Colon (tissue), 2 donors: Measurements from ENCODE around the gene MAP3K15.
"Not testable (repeated sequence)": the region's sequence is repeated elsewhere in the genome, so short reads cannot be mapped to it uniquely, and the experiment has no call there.

Source experiments
- FAIRE-seq: peaks from 2 replicates; lab custom pipeline; 2012; peaks lifted over from hg19 to GRCh38; lab: Jason Lieb, UNC
- donor health status: control.
- donor health status: control.

The MAP3K15 gene

DNA sequence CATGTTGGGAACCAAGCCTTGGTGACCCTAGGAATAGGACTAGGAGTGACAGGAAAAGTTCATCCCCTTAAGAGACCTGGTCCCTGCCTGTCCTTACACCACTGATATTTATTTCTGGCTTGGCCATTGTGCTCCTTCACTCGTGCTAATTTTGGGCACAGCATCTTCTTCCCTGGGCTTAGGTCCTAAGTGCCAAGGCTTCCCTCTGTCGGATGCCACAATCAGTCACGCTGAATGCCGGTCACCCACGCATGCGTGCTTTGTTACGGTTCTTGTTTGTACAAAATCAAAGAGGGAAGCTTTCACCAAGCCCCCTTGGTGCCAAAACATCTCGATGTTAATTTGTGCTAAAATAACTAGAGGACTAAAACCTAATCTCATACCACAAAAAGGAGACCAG is 17.4 kb upstream of the MAP3K15 start:
- no peak for FAIRE-seq

DNA sequence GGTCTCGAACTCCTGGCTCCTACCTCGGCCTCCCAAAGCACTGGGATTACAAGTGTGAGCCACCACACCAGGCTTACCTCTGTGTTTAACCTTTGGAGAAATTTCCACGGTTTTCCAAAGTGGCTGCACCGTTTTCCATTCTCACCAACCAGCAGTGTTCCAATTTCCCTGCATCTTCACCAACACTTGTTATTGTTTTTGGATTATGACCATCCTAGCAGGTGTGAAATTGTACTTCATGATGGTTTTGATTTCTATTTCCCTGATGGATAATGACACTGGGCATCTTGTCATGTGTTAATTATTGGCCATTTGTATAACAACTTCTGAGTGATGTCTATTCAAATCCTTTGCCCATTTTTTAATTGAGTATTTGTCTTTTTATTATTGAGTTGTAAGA is 2.7 kb upstream of the MAP3K15 start:
- no peak for FAIRE-seq

DNA sequence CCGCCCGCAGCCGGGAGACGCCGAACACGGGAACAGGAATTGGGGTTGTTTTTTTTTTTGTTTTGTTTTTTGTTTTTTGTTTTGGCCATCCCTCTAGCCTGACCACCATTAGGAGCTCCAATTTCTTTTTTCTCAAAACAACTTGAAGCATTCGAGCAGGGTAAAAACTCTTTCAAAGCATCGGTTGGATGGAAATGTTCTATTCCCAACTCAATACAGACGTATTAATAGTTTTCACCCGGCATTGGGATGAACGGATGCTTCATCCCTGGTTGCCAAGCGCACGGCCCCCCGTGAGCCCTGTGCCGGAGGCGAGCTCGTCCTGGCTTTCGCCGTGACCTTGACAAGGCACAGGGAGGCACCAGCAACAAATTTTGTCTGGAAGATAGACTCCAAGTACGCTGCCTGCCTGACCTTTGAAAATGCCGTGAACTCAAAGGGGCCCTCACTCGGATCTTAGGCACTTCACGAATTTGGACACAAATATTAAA is 352 bp upstream of the MAP3K15 start:
- no peak for FAIRE-seq

DNA sequence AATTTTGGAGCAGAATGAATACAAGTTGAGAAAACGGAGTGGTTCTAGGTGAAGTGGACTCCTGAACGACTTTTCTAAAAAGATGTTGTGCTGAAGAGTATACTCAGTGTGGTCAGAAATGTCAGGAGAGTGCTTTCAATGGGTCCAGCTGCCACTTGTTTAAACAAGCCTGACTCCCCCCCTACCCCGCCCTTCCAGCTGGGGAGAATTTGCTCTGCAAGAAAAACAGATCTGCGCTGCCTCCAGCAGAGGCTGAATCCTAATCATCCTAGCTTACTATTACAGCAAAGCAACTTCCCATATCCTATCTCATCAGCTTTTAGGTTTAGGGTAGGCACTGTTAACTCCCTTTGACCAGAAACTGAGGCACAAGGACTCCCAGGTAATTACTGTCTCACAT is 1.9 kb downstream of the MAP3K15 start:
- FAIRE-seq: no peak

DNA sequence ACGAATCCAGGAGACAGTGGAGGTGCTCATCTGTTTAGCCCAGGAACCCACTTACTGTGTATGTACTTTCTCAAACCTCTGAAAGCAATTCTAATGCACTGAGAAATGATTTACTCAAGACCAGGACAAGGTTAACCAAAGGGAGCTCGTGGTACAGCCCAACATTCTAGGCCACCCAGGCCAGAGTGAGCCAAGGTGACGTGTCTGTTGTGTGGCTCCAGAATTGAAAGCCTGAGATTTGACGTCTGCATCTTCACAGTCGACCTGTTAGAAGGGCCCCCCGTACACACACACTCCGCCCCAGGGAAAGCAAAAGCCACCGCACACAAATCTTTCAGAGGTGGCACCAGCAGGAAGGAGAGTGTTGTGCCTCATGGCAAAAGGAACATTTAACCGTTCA is 2.3 kb downstream of the MAP3K15 start:
- no peak for FAIRE-seq

DNA sequence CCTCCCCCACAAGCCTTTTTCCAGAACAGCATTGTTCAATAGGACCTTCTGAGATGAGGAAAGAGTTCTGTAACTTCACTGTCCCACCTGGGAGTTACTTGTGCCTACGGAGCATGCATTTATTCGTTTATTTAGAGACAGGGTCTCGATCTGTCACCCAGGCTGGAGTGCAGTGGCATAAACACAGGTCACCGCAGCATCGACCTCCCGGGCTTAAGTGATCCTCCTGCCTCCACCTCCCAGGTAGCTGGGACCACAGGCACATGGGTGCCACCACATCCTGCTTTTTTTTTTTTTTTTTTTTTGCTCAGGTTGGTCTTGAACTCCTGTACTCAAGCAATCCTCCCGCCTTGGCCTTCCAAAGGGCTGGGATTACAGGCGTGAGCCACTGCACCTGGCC is 2.9 kb downstream of the MAP3K15 start:
- no peak for FAIRE-seq

DNA sequence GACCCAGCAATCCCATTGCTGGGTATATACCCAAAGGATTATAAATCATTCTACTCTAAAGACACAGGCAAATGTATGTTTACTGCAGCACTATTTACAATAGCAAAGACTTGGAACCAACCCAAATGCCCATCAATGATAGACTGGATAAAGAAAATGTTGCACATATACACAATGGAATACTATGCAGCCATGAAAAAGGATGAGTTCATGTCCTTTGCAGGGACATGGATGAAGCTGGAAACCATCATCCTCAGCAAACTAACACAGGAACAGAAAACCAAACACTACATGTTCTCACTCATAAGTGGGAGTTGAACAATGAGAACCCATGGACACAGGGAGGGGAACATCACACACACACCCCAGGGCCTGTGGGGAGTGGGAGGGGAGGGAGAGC is 3.5 kb downstream of the MAP3K15 start:
- not testable (repeated sequence) for FAIRE-seq

DNA sequence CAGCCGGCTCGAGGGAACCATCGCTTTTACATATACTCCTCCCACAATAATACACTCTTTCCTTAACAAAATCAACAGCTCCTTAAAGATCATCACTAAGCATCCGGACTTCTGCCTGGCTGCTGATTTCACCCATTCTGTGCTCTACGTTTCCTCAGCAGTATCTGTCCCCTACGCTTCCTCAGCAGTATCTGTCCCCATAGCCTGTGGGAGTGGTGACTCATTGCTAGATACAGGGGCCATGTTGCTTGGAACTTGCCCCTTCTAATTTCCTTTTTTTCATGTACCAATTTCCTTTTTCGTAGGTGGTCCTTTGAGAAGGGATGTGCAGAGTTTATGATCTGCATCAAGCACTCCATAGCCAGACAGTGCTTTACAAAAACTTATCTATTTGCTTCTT is 18.6 kb downstream of the MAP3K15 start:
- FAIRE-seq: no peak

DNA sequence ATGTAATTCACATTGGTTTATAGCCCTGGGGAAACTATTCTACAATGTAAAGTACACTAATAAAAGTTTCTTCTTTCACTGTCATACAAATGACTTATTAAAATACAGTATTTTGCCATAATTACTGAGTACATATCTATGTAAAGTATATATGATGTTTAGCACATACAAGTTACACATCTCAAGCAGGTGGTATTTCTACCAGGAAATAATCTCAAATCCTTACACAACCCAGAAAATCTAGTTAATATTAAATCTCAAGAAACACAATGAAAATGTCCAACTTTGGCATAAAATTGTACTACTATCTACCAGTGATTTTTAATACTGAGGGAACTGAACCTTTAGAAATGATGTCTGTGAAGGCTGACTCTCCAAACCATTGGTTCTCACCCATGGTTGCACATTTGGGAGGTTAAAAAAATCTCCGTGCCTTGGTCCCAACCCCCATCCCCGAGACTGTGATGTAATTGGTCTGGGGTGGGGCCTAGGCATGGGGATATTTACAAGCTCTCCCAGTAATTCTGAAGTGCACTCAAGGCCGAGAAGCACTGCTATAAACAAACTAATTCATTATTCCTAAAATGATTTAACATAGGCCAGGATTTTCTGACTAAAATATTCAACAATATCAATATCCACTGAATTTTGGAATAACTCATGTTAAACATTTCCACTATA is 27.6 kb downstream of the MAP3K15 start:
- FAIRE-seq: no peak

DNA sequence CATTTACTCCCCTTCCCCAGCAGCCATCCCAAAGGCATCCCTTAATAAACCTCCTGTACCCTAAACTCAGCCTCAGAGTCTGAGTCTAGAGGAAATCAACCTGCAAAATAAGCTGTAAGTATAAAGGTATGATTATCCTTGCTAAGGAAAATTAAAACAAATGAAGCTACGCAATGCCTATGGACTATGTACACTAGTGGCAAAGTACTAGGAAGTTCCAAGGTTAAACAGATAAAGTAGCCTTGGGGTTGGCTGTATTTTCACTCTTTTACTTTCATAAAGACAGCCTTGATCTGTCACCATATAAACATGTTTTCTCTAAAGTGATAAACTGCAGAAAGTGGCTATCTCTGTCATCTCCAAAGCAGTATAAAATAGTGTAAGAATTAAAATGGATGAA is 35.9 kb downstream of the MAP3K15 start:
- no peak for FAIRE-seq

DNA sequence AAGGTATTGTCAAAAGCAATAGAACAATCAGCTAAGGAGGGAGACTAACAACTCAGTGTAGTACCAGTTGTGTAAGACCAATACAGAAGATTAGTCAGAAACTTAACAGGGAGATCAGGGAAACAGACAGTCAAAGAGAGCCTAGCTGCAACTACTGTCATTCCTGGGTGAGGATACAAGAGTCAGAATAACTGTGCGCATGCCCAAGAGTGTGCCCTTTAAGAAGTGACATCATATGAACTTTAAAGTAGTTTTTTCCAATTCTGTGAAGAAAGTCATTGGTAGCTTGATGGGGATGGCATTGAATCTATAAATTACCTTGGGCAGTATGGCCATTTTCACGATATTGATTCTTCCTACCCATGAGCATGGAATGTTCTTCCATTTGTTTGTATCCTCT is 46.9 kb downstream of the MAP3K15 start:
- not testable (repeated sequence) for FAIRE-seq

DNA sequence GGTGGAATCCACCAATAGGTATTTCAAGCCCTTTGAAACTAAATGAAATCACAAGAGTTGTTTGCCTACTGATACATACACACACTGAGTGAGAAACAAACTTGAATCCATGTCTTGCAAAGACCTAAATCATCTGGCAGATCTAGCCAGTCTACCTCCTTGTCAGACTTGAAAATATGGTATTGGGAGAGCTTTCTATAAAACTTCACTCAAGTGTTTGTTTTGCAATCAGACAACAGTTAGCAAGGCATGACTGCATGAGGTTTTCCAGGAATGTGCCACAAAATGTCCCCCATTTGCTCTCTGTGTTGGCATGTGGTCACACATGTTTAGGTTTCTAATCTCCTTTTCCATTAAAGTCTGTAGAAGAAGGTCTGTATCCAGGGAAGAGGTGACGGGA is 52.4 kb downstream of the MAP3K15 start:
- FAIRE-seq: no peak

DNA sequence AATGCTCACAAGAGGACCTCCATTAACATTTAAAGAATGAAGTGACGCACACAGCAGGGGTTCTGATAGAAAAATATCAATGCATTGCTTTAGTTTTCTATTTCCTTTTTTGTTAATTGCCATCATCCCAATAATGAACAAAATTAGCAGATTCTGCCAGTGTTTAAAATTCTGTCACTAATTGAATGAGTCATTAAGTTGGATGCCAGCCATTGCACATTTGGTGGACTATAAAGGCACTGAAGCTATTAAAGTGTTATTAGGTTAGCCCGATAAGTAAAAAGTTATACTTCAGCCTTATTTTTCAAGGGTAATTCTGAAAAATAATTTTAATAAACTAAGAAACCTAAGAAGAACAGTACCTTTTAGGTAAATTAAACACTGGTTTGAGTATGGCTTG is 53.1 kb downstream of the MAP3K15 start:
- FAIRE-seq: no peak

DNA sequence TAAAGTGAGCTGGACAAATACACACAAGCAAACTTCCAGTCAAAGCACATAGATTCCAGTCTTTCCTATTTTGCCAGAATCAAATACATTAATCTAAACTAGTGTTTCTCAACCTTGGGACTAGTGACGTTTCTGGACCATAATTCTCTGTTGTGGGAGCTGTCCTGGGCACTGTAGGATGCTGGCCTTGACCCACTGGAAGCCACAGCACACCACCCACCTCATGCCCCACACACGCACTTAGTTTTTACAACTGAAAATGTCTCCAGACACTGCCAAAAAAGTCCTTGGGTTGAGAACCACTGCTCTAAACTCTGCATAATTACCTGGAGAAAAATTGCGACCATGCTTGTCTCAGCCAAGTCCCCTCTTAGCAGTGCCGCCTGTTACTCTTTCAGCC is 57.6 kb downstream of the MAP3K15 start:
- FAIRE-seq: no peak

DNA sequence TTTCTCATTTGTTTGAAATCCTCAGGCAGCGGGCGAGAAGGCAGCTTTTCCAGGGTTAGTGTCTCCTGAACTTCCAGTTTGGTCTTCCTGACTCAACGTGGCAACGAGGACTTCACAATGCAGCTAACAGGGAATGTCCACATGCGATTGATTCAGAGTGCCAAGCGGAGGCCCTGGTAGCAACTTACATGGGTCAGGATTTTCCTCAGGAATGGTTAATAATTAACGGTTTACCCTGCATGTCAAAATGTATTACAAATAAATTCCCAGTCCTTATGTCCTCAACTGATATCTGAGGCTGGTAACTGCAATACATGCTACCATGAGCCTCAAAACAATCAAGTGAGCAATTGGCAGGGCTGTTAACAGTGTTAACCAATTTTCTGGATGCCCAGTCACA is 67.2 kb downstream of the MAP3K15 start:
- no peak for FAIRE-seq

DNA sequence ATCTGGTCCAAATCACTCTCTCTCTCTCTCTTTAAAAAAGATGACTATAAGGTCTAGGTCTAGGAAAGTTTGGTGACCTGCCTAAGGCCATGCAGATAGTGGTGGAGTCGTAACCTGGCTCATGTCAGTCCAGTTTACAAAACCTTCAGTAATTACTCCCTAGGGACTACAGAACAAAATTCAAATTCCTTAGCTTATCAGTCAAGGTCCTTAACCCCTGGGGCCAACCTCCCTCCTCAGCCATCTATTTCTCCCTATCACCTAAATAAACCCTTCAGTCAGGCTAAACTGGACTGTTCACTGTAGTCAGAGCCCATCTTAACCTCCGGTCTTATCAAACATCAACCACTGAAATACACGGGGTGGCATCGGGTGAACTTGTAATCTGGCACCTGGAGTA is 68.9 kb downstream of the MAP3K15 start:
- no peak for FAIRE-seq

DNA sequence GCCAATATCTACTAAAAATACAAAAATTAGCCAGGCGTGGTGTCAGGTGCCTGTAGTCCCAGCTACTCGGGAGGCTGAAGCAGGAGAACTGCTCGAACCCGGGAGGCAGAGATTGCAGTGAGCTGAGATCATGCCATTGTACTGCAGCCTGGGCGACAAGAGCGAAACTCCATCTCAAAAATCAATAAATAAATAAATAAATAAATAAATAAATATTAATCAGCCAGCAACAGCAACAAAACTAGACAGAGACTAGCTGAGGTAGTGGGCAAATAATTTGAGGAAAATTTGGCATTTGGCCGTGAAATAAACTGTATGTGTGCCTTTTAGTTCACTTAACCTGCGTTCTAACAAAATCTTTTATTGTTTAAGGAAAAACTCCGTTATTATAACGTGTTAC is 69.5 kb downstream of the MAP3K15 start:
- FAIRE-seq: not testable (repeated sequence)

DNA sequence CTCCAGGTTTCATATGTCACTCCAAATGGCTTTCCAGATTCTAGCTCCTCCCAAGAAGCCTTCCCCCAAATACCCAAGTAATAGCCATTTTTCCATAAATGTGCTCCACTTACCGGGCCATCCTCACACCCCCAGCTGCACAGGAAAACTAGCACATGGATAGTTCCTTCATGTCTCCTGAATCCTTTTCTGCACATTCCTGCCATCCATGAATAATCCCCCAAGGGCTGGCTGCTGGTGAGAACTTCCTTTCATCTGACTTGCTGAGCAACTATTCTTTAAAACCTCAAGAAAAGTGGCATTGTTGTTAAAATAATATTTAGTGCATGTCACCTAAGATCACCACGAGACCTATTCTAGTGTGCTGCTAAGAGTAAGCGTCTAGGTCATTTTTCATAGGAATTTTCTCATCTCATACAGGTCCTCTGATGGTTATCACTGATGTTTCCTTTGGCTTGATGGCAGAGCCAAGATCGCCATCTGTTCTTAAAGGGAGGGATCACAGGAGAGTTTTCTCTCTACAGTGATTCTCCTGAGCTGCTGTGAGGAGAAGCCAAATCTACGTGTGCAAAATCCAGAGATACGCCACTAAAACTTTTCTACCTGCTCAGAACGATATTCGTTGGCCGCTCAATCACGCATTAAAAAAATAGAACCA is 71.3 kb downstream of the MAP3K15 start:
- FAIRE-seq: no peak

DNA sequence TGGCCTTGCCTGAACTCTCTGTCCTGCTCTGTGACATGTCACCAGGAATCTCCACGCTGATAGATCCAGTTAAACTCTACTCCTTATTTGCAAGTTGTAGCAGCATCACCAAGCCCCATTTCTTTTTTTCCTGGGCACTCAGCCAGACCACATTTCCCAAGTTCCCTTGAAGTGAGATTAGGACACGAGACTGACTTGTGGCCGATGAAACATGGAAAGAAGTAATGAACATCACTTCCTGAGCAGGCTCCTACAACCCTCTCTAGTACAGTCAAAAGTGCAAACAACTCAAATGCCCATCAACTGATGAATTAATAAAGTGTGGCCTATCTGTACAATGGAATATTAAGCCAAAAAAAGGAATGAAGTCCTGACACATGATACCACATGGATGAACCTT is 74.6 kb downstream of the MAP3K15 start:
- no peak for FAIRE-seq

DNA sequence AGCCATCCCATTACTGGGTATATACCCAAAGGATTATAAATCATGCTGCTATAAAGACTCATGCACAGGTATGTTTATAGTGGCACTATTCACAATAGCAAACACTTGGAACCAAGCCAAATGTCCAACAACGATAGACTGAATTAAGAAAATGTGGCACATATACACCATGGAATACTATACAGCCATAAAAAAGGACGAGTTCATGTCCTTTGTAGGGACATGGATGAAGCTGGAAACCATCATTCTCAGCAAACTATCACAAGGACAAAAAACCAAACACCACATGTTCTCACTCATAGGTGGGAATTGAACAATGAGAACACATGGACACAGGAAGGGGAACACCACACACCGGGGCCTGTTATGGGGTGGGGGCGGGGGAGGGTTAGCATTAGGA is 92.6 kb downstream of the MAP3K15 start:
- FAIRE-seq: not testable (repeated sequence)

DNA sequence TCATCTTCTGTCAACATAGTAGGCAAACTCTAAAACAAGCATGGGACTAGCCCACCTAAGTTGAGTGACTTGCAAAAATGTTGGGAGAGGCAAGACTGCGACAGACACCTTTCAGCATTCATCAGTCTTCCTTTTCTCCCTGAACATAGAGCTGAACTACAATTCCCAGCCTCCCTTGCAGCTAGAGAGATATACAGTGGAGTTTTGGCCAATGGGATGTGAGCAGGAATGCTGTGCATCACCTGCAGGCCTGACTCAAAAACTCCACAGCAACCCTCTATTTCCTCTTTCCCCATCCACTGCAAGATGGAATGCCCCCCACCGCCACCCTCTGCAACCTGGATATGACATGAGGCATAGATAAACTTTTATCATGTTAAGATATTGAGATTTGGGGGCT is 105.0 kb downstream of the MAP3K15 start:
- FAIRE-seq: no peak

DNA sequence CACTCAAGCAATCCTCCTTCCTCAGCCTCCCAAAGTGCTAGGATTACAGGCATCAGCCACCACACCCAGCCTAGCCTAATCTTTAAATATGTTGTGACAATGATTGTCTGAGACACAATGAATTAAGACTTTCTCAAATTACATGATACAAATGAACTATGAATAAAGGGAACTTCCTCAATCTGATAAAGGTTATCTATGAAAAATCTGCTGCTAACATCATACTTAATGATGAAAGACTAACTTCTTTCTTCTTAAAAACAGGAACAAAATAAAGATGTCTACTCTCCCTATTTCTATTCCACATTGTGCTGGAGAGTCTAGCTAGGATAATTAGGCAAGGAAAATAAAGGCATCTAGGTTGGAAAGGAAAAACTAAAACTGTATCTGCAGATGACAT is 111.6 kb downstream of the MAP3K15 start:
- no peak for FAIRE-seq

DNA sequence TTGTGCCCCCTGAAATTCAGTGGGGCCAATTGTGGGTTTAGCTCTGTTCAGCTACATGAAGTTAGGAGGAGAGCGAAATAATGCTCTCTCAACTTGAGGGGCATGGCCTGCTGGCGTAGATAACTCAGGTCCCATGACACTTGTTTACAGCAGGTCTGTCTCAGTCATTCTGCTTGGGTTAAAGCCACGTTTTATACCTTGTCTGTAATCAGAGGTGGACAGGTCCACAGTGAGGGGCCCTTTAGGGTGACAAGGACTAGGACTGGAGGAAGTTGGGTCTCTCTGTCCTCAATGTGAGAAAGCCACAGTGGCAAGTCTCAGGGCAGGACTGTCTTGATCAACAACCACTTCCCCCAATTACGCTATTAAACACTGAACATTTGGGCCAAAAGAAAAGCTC is 122.6 kb downstream of the MAP3K15 start:
- FAIRE-seq: no peak

DNA sequence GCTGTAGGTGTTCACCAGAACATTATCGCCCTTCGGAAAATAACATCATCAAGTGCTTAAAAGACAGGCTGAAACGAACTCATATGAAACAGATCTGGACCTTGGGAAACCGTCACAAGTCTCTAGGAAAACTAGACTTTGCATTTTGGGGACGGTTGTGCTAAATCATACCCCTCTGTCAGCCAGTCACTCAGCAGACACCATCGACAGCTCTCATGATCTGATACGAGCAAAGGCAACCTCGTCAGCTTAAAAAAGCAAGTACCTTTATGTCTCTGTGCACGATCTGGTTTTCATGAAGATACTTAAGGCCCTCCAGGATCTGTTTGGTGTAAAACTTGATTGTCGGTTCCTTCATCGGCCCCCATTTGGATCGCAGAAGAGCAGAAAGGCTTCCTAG is 123.2 kb downstream of the MAP3K15 start:
- no peak for FAIRE-seq
